Tibial nerve (tissue), 4 donors: ENCODE data around the gene POLG.

ENCODE experiments used
- EP300 ChIP-seq, 2 donors: sonication (generic); formaldehyde crosslinking; IDR thresholded peaks; one replicate each; pipeline ENCODE4 v1.6.1; 2017; ENCODE audit warnings: antibody characterized with exemption in 2 of 2, mild to moderate bottlenecking in 1 of 2
- POLR2A ChIP-seq, 2 donors: fragments of 450-650 bp; IDR thresholded peaks; one replicate each; pipeline ENCODE4 v1.6.1; 2017; ENCODE audit warnings: antibody characterized with exemption in 2 of 2, mild to moderate bottlenecking in 2 of 2, moderate library complexity in 2 of 2
- TF ChIP-seq, protein P1 (sequence below), 5 experiments: fragments of 200-600 bp in 3 of 5; fragments of 450-650 bp in 2 of 5; sonication (generic) in 3 of 5; IDR thresholded peaks; one replicate each; pipeline ENCODE4 v1.5.1; 2016 to 2019; ENCODE audit warnings: antibody characterized with exemption in 5 of 5, mild to moderate bottlenecking in 3 of 5, moderate library complexity in 2 of 5

DNA sequence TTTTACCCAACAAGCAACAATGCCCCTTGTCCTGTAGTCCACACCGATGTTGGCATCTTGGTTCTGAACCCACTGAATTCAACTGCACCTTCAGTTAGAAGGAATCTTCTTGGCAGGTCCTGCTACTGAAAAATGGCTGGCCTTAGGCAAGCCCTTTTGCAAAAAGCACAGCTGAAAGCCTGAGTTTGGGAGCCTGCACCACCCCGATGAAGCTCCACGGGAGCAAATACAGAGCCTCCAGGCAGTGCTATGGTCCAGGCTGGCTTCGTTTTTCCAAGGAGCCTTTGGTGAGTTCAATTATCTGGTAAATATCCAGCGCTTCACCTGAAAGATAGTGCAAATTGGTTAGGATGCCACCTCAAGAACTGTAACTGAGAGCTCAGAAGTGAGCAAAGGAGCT, 18.1 kb downstream of the POLG start:
- TF ChIP-seq, protein P1, sequence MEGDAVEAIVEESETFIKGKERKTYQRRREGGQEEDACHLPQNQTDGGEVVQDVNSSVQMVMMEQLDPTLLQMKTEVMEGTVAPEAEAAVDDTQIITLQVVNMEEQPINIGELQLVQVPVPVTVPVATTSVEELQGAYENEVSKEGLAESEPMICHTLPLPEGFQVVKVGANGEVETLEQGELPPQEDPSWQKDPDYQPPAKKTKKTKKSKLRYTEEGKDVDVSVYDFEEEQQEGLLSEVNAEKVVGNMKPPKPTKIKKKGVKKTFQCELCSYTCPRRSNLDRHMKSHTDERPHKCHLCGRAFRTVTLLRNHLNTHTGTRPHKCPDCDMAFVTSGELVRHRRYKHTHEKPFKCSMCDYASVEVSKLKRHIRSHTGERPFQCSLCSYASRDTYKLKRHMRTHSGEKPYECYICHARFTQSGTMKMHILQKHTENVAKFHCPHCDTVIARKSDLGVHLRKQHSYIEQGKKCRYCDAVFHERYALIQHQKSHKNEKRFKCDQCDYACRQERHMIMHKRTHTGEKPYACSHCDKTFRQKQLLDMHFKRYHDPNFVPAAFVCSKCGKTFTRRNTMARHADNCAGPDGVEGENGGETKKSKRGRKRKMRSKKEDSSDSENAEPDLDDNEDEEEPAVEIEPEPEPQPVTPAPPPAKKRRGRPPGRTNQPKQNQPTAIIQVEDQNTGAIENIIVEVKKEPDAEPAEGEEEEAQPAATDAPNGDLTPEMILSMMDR (IDR thresholded peaks at IDR 0.05) = no peak
- TF ChIP-seq EP300 (IDR thresholded peaks at IDR 0.05) = no peak
- TF ChIP-seq POLR2A (IDR thresholded peaks at IDR 0.05) = no peak
